A172 (cell line): ENCODE measurements around the gene HIP1. TPM values are rescaled to one million over a fixed set of nuclear protein-coding genes. Genes with fewer than 3 reads are reported as not detected.
"Not testable (repeated sequence)": the region's sequence is repeated elsewhere in the genome, so short reads cannot be mapped to it uniquely, and the experiment has no call there.

Source experiments
- DNase-seq: peaks from one replicate; pipeline ENCODE4 v3.0.0-alpha.2; 2015; ENCODE audit warnings: low spot score
- total RNA-seq: library from RNA; depleted of rRNA; stranded (reverse); fragments of >200 nt; shearing (Covaris generic); gene quantifications from 2 replicates; pipeline ENCODE4 v1.2.3, GENCODE V29; 2014

The HIP1 gene
- total RNA-seq, 1 experiment from 2014 or later, result 29.3 TPM

DNA sequence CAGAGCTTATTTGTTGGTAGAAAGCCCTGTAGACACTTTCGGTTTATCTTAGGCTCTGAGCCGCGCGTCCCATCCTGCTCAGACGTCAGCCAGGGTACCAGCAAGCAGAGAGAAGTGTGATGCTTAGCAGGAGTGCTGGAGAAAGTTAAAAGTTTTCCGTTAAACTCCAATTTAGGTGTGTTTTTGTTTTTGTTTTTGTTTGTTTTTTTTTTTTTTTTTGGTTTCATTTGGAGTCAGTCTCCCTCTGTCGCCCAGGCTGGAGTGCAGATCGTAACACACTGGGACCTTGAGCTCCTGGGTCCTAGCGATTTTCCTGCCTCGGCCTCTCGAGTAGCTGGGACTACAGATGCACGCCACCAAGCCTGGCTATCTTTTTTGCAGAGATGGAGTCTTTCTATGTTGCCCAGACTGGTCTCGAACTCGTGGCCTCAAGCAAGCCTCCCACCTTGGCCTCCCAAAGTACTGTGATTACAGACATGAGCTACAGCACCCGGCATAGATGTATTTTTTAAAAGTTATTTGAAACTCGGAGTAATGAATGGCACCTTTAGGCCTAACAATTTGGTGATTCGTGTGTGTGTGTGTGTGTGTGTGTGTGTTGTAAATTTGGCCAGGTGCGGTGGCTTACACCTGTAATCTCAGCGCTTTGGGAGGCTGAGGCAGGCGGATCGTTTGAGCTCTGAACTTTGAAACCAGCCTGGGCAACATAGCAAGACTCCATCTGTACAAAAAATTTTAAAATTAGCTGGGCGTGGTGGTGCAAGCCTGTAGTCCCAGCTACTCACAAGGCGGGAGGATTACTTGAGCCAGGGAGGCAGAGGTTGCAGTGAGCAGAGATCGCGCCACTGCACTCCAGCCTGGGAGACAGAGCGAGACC, 1.3 kb upstream of the HIP1 start:
- no peak for DNase-seq

DNA sequence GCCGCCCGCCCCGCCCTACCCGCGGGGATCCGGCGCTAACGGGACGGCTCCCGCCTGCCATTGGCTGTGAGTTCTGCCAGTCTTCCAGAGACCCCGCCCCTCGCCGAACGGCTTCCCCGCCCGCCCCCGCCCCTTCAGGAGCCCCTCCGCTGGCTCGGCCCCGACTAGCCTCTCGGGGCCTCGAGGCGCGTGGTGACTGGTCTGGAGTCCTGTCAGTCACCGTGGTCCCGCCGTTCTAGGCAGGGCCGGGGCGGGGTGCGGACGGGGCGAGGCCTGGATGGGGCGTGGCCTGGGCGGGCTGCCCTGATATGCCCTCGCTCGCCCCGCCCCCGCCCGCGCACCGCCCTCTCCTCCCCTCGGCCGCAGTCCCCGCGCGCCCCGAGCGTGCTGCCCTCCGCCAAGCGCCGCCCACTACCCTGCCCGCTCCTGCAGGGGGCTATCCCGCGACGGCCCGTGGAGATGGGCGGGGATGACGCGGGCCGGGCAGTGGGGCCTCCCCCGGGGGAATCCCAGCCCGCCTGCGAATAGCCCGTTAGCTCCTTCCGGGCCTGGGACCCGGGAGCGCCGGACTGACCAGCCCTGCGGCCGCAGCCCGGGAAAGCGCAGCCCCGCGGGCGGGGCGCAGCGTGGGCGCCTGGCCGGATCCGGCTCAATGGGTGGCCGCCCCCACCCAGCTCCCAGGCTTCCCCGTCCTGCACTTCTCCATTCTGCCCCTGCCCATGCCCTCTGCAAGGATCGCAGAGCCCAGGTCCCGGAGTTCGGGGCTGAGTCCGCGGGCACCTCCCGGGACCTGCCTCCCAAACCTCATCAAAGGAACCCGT, 444 bp upstream of the HIP1 start:
- peak; percentile 98 for DNase-seq

DNA sequence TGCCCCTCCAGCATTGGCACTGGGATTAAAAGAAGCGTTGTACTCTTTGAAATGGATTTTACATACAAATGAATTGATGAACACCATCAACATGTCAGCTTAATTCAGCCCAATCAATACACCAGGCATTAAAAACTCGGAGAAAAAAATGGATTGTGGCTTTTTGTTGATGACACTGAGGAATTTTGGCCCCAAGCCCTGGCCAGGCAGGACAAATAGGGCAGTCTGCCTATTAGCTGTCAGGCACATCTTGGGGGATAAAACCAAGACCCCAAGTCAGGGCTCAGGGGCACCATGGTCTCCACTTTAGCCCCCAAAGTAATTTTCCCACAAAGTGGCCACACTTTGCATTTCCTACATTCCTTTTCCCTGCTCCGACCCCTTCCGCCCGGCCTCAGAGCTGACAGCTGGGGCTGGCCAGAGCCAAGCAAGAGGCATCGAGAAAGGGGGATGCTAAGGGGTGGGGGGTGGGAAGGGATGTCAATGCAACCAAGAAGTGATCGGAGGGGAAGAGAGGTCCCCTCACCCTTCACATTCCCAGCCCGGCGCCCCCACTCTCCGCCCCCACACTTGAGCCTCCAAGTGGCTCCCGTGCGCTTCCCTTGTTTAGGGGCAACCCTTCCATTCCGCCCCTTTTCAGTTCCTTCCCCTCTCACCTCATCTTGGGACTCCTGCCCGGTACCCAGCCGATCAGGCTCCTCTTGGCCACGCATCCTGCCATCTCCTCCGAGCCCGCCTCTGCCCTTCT, 711 bp downstream of the HIP1 start:
- no peak for DNase-seq

DNA sequence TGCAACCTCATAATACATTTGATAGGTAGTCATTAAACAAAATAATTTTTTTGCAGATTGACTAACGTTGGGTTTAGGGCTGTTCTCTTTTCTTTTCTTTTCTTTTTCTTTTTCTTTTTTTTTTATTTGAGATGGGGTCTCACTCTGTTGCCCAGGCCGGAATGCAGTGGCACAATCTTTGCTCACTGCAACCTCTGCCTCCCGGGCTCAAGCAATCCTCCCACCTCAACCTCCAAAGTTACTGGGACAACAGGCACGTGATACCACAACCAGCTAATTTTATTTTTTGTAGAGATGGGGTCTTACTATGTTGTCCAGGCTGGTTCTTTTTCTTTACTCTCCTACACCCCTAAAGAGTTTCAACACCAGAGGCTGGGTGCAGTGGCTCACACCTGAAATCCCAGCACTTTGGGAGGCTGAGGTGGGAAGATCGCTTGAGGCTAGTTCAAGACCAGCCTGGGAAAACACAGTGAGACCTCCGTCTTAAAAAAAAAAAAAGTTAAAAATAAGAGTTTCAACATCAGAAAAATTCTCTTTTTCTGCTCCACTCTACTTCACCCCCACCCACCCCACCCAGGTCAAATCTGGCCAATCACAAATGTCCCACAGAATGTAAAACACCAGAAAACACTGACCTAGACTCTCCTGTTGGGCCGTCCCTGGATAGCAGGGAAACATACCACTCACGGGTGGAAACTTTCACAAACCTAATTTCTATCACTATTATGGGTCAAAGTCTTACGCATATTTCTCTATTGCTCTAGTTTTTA, 3.0 kb downstream of the HIP1 start:
- no peak for DNase-seq

DNA sequence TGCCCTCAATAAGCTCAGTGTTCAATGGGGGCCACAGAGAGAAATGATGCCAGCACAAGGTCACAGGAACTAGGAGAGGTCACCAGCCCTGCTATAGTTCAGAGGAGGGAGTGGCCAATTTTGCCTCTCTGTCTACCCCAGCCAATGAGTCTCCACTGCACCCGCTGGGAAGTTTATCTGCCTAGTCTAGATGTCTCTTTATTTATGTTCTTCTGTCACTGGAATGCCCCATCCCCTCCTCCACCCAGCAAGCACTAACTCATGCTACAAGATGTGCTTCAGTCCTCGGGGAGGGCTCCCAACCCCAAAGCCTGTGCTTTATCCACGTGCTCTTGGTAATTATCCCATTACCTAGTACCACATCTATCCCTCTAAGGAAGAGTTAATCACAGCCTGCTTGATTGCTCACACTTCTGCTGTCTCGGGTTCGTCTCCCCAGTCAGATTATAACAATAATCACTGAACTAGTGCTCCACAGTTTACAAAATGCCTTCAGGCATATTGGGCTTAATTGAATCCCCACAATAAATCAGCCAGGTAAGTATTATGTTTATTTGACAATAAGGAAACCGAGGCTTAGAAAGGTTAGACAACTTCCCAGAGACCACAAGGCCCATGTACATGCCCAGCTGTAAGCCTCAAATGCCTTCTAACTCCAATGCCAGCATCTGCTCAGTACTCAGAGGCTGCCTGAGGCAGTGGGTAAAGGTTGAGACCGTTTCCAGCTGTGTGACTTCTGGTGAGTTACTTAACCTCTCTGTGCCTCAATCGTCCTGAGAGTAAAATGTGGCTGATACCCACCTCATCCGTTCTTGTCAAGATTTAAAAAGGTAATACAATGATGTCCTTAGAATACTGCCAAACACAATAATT, 3.9 kb downstream of the HIP1 start:
- peak; percentile 96 for DNase-seq

DNA sequence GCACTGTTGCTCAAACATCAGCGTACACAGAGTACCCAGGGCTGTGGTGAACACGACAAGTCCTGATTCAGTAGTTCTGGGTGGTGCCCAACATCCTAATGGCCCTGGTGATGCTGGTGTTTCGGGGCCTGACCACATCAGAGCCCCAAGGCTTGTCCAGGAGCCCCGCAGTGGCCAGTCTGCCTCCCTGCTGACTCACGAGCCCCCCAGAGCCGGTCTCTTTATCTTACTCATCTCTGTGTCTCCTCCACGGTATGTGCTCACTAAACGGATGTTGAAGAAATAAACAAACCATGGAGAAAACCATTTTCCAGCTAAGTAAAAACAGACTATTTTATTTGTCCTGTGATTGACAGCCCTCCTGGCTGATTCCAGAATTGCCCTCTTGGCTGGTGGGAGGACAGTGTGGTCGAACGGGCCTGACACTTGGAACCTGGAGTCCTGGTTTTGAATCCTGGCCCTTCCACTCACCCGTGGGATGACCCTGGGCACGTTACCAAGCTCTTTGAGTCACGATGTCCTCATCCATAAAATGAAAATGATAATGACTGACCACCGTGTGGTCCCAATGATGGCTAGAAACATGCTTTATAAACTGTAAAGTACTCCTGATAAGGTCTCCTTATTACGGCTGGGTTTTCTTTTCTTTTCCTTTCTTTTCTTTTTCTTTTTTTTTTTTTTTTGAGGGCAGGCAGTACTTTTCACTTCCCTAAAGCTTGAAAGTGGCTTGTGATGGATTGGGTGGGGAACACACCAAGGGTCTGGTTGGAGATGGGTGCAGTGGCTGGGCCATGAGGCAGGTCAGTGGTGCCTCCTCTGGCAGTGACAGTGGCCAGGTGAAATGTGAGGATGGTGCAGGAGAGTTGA, 5.7 kb downstream of the HIP1 start:
- DNase-seq, result peak; percentile 99

DNA sequence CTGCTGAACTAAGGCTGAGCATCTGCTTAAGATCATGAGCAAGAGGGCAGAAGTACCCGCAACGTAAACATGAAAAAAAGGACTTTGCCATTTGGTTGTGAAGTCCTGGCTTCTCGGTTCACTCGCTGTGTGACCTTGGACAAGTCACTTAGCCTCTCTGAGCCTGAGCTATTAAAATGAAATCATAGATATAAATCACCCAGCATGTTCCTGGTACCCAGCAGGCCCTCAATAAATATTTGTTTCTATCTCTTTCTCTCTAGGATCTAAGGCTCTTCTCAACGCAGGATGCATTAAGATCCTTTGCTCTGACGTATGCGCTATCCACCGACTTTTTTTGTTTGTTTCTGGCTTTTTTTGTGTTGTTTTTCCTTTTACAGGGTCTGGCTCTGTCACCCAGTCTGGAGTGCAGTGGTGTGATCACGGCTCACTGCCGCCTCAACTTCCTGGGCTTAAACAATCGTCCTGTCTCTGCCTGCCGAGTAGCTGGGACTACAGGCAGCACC, 6.7 kb downstream of the HIP1 start:
- DNase-seq, result no peak

DNA sequence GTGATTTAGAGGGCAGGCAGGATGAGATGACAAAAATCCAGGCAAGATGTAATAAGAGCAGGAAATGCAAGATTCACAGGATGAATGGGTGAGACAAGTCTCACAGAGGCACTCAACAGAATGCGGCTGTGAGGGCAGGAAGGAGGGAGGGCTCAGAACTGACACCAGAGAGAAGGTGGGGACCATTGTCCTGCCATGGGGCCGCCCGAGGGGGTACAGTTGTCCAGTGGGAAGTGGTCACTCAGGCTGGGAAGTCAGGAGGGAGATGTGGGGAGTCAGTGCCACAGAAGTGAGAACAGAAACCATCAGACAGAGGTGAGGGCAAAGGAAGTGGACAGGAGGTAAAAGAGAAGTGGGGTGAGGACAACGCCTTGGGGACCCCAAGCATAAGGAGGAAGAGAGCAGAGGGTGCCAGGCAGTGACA, 8.9 kb downstream of the HIP1 start:
- no peak for DNase-seq

DNA sequence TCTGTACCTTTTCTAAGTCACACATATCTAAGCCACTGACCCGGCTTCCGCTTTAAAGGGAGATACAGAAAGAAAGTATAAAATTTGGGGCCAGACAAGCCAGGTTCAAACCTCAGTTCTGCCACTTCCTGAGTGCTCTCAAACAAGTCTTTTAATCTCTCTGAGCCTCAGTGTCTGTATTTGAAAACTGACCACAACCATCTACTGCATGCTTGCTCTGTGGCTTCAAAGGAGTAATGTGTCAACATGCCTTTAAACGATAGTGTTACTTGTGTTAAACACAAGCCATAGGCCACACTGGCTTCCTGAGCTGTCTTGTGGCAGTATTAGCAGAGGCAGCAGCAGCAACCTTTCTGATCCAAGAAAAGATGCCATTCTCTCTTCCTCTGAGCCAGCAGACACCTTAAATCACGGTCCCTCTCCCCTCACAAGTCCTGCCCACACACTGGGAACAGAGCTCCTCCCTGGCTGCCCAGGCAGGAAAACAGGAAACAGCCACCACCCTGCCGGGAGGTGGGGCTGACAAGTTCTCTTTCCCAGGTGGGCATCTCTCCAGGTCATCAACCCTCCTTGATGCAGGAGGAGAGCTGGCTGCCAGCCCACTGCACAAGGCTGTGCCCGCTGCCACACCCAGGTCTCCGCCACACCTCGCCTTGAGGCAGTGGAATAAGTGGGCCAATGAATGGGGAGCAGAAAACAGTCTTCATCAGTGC, 10.7 kb downstream of the HIP1 start:
- peak; percentile 88 for DNase-seq

DNA sequence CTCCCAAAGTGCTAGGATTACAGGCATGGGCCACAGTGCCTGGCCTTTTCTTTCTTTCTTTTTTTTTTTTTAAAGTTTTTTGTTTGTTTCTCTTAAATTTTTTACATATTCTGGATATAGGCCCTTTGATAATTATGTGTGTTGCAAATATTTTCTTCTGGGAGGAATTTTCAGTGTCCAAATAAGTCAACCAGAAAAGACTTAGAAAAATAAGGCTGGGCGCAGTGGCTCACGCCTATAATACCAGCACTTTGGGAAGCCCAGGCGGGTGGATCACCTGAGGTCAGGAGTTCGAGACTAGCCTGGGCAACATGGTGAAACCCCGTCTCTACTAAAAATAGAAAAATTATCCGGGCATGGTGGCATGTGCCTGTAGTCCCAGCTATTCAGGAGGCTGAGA, 11.4 kb downstream of the HIP1 start:
- DNase-seq, result not testable (repeated sequence)

DNA sequence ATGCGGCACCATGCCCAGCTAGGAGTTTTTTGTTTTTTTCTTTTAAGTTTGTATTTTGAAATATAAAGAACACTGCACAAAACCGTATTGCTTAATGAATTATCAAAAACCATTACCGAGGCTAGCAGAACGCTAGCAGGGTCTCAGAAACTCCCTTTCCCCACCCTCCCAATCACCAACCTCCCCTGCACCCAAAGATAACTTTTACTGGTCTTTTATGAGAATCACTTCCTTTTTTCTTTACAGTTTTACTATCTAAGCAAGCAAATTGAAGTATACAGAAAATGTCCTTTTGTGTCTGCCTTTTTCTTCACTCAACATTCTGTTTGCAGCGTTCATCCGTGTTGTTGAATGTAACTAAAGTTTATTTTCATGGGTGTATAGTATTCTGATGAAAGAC, 13.4 kb downstream of the HIP1 start:
- DNase-seq, result no peak

DNA sequence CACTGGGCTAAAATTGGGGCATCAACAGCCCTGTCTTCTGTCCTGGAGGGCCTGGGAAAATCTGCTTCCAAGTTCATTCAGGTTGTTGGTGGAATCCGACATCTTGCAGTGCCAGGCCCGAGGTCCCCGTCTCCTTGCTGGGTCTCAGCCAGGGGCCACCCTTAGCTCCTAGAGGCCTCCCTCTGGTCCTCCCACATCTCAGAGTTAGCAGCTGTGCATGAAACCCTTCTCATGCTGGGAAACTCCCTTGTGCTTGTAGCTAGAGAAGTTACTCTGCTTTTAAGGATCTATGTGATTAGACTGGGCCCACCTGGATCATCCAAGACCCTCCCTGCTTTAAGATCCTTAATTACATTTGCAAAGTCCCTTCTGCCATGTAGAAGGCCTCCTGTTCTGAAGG, 15.3 kb downstream of the HIP1 start:
- DNase-seq, result no peak

DNA sequence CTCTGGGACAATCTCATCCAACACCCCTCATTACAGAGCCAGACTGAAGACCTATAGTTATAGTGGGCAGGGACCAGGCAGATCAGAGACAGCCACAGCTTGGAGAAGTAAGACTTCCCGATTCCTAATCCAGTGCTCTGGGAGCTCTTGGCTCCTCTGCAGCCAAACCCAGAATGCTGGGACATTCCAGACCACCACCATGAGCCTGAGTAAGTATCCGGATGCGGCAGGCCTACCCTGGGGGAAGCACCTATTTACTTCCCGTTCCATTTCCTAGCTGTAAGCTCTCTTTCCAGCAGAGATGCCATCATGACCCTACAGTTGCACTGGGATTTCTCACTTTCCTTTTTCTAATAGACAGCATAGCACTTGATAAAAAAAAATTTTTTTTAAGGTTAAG, 16.4 kb downstream of the HIP1 start:
- DNase-seq, result no peak

DNA sequence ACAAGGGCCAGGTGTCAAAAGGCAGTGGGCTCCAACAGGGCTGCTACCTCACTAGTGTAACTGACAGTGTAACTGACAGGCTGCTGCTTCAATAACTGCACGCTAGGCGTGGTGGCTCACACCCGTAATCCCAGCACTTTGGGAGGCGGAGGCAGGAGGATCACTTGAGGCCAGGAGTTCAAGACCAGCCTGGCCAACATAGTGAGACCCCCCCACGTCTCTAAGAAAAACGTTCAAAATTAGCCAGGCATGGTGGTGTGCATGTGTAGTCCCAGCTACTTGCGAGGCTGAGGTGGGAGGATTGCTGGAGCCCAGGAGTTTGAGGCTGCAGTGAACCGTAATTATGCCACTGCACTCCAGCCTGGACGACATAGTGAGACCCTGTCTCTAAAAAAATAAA, 16.8 kb downstream of the HIP1 start:
- DNase-seq, result not testable (repeated sequence)

DNA sequence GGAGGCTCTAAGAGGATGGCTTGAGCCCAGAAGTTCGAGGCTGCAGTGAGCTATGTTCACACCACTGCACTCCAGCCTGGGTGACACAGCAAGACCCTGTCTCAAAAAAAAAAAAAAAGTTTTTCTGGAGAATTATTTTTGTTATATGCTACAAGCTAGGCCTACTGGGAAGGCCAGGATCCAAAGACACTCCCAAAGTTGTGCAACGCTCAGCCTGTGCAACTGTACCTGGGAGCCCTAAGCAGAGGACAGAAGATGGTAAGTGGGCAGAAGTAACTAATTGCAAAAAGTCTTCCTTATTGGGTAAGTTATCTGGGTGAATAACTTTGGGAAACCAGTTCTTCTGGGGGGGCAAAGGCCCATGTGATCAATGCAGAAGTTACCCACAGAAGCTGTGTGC, 17.3 kb downstream of the HIP1 start:
- no peak for DNase-seq

DNA sequence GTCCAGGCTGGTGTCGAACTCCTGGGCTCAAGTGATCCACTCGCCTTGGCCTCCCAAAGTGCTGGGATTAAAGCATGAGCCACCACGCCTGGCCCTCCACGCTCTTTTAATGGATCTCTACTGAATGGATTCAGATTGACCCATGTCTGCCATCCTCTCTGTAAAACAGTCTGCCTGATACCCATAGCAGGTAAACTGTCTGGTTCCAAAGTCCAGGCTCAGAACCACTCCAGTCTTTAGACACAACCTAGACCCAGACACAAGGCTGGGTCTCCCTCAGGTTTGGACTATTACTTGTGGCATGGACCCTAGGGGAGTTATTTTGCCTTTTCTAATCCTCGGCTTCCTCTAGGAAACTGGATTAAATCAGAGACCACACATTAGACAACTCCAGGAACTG, 19.1 kb downstream of the HIP1 start:
- no peak for DNase-seq

DNA sequence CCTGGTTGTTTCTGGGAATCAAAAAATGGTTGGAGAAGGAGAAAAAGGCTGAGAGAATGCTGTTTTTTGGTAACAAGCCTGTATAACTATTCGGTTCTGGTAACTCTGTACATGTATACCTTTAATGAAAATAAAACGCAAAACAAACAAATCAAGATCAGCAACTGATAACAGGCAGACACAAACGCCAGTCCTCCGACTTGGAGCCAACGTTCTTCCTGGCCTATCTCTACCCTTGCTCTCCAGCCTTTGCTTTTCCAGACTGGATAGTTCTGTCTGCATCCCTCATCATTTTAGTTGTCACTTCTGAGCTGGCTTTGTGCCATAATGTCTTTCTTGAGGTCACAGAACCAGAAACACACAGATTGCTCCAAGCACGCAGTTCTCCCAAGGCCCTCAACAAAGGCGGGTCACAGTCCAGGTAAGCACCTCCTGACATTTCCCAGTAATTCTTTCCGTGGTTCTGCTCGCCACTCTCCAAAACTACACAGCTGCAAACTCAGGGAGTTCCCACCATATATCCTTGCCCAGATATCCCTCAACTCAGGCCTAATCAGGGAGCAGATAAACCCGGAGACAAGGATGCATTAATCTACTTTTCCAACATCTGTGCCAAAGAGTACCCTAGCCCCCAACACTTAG, 20.2 kb downstream of the HIP1 start:
- no peak for DNase-seq

DNA sequence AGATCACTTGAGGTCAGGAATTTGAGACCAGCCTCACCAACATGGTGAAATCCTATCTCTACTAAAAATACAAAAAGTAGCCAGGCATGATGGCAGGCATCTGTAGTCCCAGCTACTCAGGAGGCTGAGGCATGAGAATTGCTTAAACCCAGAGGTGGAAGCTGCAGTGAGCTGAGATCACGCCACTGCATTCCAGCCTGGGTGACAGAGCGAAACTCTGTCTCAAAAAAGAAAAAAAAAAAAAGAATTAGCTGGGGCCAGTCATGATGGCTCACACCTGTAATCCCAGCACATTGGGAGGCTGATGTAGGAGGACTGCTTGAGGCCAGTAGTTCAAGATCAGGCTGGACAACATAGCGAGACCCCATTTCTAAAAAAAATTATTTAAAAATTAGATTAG, 21.0 kb downstream of the HIP1 start:
- DNase-seq, result not testable (repeated sequence)
